NCI-H82 treated with DMSO at 0.1 percent for 48 hours (cell line): ENCODE results near the gene CHID1.
A peak's percentile ranks its signal among the peaks of the same experiment; 100 is the strongest.

ENCODE experiments used
- DNase-seq: peaks from one replicate; lab custom pipeline; 2025; ENCODE audit not compliant: unreplicated experiment; lab: John Stamatoyannopoulos, UW

CHID1 gene

GRCh38 chr11:910589-911030 is at the start of gene CHID1:
Gene CHID1 (minus strand): TSS chr11:910810. CDS start chr11:904816, 5,994 bp downstream.
- DNase-seq: peak; percentile 28

DNA sequence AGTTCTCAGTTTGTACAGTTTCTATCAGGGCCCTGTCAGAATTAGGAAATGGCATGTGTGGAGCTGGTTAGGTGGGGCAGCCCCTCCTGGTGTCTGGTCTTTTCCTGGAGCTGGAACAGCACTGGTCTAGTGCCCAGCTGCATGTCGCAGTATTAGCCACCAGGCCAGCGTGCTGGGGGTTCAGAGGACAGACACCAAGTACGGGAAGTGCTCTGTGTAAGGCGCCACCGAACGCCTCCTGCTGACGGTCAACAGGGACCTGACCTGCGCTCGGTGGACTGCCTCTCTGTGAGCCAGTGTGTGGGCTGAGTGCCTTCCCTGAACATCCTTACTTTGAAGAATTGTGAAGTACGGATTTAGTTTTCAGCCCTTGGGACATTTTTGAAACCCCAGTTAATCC is 49.0 kb upstream of the CHID1 start:
- no peak for DNase-seq

DNA sequence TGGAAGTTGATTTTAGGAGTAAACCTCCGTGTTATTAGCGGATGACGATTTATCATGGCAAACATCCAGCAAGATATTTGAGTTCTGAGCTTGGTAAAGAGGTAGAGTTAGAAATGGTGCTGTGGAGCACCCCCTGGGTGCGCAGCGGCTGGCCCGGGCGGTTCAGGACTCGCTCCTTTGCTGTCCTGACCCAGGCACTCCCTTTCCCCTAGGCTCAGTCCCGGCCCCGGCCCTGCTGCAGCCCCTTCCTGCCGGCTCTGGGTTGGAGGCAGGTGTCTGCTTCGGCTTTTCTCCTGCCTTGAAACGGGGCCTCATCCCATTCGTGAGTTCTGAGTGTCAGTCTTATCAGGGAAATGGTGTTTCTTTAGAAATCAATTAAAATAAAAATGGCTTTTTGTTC is 48.4 kb upstream of the CHID1 start:
- no peak for DNase-seq

GRCh38 chr11:958101-958500 is 47.5 kb upstream of the CHID1 start:
- DNase-seq: no peak

DNA sequence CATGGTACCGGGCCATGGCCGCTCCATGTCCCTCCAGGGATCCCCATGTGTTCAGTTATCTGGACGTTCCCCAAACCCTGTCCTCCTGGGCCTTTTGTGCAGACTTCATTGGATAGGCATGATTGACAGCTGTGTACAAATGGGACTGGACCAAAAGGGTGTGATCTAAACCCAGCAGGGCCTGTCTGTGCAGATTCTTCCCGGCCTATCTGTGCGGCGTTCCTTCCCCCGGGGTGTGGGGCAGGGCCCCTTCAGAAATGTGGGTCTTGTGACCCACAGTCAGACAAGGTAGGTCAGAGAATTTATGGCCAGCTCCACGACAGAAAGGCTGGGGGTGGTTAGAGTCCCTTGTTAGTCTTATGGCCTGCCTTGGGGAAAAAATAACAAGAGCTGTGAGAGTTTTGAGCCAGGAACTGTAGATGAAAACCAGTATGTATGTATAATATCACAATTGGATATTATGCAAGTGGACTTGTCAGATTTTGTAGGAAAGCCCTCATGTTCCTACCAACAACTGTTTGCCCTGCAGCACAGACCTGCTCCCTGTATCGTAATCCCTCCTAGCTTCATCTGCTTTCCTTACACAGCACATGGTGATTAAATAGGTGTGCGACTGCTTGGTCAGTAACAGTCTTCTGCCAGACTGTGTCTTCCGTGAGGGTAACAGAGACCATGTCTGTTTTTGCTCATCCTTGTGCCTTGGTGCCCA is 46.8 kb upstream of the CHID1 start:
- no peak for DNase-seq

DNA sequence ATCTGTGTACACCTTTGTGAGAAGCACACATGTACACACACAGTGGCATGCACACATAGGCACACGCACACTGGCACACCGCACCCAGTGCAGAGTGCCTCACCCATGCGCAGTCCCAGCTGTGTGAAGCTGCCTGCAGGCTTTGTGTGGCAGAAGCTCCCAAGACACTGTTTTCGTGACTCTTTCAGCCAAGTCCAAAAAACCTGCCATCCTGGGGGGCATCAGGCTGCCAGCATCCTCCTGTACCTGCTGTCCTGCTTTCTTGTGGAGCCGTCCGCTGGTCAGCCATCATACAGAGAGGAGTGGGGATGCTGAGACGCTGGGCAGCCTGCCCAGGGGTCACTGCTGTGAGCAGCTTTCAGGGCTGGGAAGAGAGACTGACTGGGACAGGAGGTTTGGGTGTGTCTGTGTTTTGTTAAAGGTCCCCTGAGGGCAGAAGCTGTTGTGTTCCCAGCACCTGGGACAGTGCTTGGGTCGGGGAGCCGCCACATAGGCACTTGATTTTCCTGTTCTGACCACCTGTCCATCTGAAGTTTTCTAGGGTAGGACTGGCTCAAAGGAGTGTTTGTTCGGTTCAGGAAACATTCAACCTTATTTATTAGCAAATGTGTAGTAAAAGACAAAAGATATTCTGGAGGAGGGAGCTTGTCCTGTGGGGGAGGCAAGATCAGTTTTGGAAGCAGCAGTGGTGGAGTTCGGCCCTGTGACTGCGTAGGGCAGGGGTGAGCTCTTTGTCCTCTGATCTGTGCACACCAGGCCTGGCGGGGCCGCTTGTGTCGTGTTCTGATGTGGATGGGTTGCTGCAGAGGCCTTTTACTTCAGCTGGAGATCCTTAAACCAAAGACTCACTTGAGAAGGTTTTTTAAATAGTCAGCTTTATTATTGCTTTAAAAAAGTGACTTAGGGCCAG is 44.8 kb upstream of the CHID1 start:
- DNase-seq: no peak

GRCh38 chr11:954392-955153 is 44.0 kb upstream of the CHID1 start:
- DNase-seq: no peak

- DNase-seq: no peak
These were observed 42.9 kb upstream of the CHID1 start for GRCh38 chr11:953512-953911.

GRCh38 chr11:952406-953385 is 42.1 kb upstream of the CHID1 start:
- no peak for DNase-seq

GRCh38 chr11:951507-951906 is 40.9 kb upstream of the CHID1 start:
- DNase-seq: no peak

- DNase-seq: no peak
These were observed 37.1 kb upstream of the CHID1 start for GRCh38 chr11:947744-948143.

- DNase-seq: no peak
These were observed 35.4 kb upstream of the CHID1 start for GRCh38 chr11:945986-946385.

GRCh38 chr11:944711-945470 is 34.3 kb upstream of the CHID1 start:
- DNase-seq: no peak

GRCh38 chr11:942823-943222 is 32.2 kb upstream of the CHID1 start:
- no peak for DNase-seq

GRCh38 chr11:940496-941135 is 30.0 kb upstream of the CHID1 start:
- no peak for DNase-seq

DNA sequence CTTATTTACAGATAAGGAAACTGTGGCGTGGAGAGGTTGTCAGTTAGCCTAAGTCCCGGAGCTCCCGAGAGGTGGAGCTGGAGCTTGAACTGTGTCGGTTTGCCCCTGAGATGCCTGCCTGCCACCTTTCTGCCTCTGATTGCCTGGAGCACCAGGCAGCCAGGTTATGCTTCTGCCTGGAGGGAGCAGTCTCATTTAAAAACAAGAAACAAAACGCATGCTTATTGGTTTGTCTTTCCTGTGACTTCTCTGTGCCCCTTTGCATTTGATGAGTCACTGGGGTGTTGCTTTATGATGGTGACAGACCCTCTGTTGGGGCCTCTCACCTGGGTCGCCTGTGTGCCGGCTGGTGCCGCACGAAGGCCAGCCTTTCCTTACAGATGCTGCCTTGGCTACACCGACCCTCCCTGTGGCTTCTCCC is 27.2 kb upstream of the CHID1 start:
- DNase-seq: no peak

GRCh38 chr11:936199-936598 is 25.6 kb upstream of the CHID1 start:
- no peak for DNase-seq

GRCh38 chr11:934527-934926 is 23.9 kb upstream of the CHID1 start:
- DNase-seq: no peak

DNA sequence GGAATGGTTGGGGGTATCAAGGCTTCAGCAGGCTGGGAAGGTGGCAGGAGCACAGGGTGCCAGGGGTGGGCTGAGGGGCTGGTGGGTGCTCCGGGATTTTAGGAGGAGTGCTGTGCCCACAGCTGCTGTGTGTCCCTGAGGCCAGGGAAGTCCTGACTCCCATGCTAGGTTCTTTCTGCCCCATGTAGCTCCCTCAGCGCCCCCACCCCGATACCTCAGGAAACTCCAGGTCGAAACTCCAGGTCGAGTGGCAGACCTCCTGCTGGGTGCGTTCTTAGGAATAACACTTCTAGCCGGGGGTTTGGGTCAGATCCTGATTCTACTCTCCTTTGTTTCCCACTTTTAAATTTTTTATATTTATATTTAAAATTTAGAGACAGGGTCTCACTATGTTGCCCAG is 23.3 kb upstream of the CHID1 start:
- DNase-seq: no peak
